Peyer's patch (tissue), 4 donors: ENCODE results near the gene COL23A1.

Experiments used
- CTCF ChIP-seq, 6 experiments: fragments of 450-650 bp in 4 of 6; fragments of 200-600 bp in 2 of 6; sonication (generic) in 1 of 6; IDR thresholded peaks; one replicate each; pipeline ENCODE4 v1.5.1; 2017 to 2019; ENCODE audit warnings: antibody characterized with exemption in 6 of 6, mild to moderate bottlenecking in 3 of 6, moderate library complexity in 1 of 6
- POLR2A ChIP-seq, 2 donors: fragments of 450-650 bp; IDR thresholded peaks; one replicate each; pipeline ENCODE4 v1.5.1; 2017; ENCODE audit warnings: antibody characterized with exemption in 2 of 2, mild to moderate bottlenecking in 2 of 2, moderate library complexity in 2 of 2

- no peak for TF ChIP-seq CTCF (IDR thresholded peaks at IDR 0.05)
- no peak for TF ChIP-seq POLR2A (IDR thresholded peaks at IDR 0.05)
These were observed 305.2 kb downstream of the COL23A1 start for GRCh38 chr5:178284996-178285395.
